ENCODE results near the gene MNX1. TPM values are rescaled to one million over a fixed set of nuclear protein-coding genes. Genes with fewer than 3 reads are reported as not detected.

The MNX1 gene
- total RNA-seq, 3 donors from 2014 or later: not detected

GRCh38 chr7:157014635-157015555 is 4.4 kb upstream of the MNX1 start:
- Mint-ChIP-seq H3K4me3 (no peak overlapping the region), H3K27me3 (ENCODE audit: low read depth) (peaks cover 74% of the 10 kb centered on the region), H3K9me3 (no peaks in the 10 kb centered on the region), H3K36me3 (ENCODE audit: insufficient read depth) (no peaks in the 10 kb centered on the region), H3K4me1 (ENCODE audit: low read depth) (peaks cover 21% of the 10 kb centered on the region)
- DNase-seq (no peak), ATAC-seq (no peak)

GRCh38 chr7:157013602-157014549 is 3.4 kb upstream of the MNX1 start:
- DNase-seq (no peak), ATAC-seq (no peak)
- Mint-ChIP-seq H3K36me3 (ENCODE audit: insufficient read depth) (no peaks in the 10 kb centered on the region), H3K4me3 (no peak overlapping the region), H3K9me3 (no peaks in the 10 kb centered on the region), H3K4me1 (ENCODE audit: low read depth) (peaks cover 18% of the 10 kb centered on the region), H3K27me3 (ENCODE audit: low read depth) (peaks cover 71% of the 10 kb centered on the region)

- no peak for ATAC-seq
- Mint-ChIP-seq H3K4me1 (ENCODE audit: low read depth) (peaks cover 18% of the 10 kb centered on the region), H3K27me3 (ENCODE audit: low read depth) (peaks cover 71% of the 10 kb centered on the region), H3K9me3 (no peaks in the 10 kb centered on the region), H3K4me3 (no peak overlapping the region), H3K36me3 (ENCODE audit: insufficient read depth) (no peaks in the 10 kb centered on the region)
- no peak for DNase-seq
Observed at GRCh38 chr7:157013101-157013500, 2.6 kb upstream of the MNX1 start.

- Mint-ChIP-seq H3K4me1 (ENCODE audit: low read depth) (peaks cover 18% of the 10 kb centered on the region), H3K27me3 (ENCODE audit: low read depth) (peaks cover 74% of the 10 kb centered on the region), H3K4me3 (no peak overlapping the region), H3K36me3 (ENCODE audit: insufficient read depth) (no peaks in the 10 kb centered on the region), H3K9me3 (no peaks in the 10 kb centered on the region)
- peak; percentile 19 to 44 for ATAC-seq
- DNase-seq: no peak
Observed at GRCh38 chr7:157012113-157012547, 1.7 kb upstream of the MNX1 start.

- Mint-ChIP-seq H3K4me1 (ENCODE audit: low read depth) (peaks cover 18% of the 10 kb centered on the region), H3K9me3 (no peaks in the 10 kb centered on the region), H3K4me3 (peak overlapping the region; percentile 29), H3K27me3 (ENCODE audit: low read depth) (peaks cover 74% of the 10 kb centered on the region), H3K36me3 (ENCODE audit: insufficient read depth) (no peaks in the 10 kb centered on the region)
- no peak for ATAC-seq
- DNase-seq: no peak
Observed at GRCh38 chr7:157011333-157012112, 1.1 kb upstream of the MNX1 start.

- ATAC-seq: peak in 1 of 2 donors; percentile 10
- H3K27me3 Mint-ChIP-seq (ENCODE audit: low read depth): peaks cover 69% of the 10 kb centered on the region
- no peaks in the 10 kb centered on the region for H3K36me3 Mint-ChIP-seq (ENCODE audit: insufficient read depth)
- no peak for DNase-seq
- peak overlapping the region; percentile 64 for H3K4me3 Mint-ChIP-seq
- H3K4me1 Mint-ChIP-seq (ENCODE audit: low read depth): peaks cover 15% of the 10 kb centered on the region
- no peaks in the 10 kb centered on the region for H3K9me3 Mint-ChIP-seq
Observed at GRCh38 chr7:157009778-157010587, 480 bp downstream of the MNX1 start.

- Mint-ChIP-seq H3K4me1 (ENCODE audit: low read depth) (peaks cover 20% of the 10 kb centered on the region), H3K4me3 (peak overlapping the region; percentile 64), H3K36me3 (ENCODE audit: insufficient read depth) (no peaks in the 10 kb centered on the region), H3K9me3 (no peaks in the 10 kb centered on the region), H3K27me3 (ENCODE audit: low read depth) (peaks cover 69% of the 10 kb centered on the region)
- ATAC-seq: peak in 1 of 2 donors; percentile 4
- DNase-seq: no peak
Observed at GRCh38 chr7:157009170-157009777, 1.2 kb downstream of the MNX1 start.

GRCh38 chr7:157008206-157009169 is 2.0 kb downstream of the MNX1 start:
- H3K9me3 Mint-ChIP-seq: no peaks in the 10 kb centered on the region
- H3K4me3 Mint-ChIP-seq: peak overlapping the region; percentile 64
- H3K27me3 Mint-ChIP-seq (ENCODE audit: low read depth): peaks cover 68% of the 10 kb centered on the region
- H3K36me3 Mint-ChIP-seq (ENCODE audit: insufficient read depth): no peaks in the 10 kb centered on the region
- DNase-seq: no peak
- no peak for ATAC-seq
- peaks cover 20% of the 10 kb centered on the region for H3K4me1 Mint-ChIP-seq (ENCODE audit: low read depth)

GRCh38 chr7:157007470-157008066 is 2.9 kb downstream of the MNX1 start:
- Mint-ChIP-seq H3K9me3 (no peaks in the 10 kb centered on the region), H3K27me3 (ENCODE audit: low read depth) (peaks cover 65% of the 10 kb centered on the region), H3K4me1 (ENCODE audit: low read depth) (peaks cover 20% of the 10 kb centered on the region), H3K36me3 (ENCODE audit: insufficient read depth) (no peaks in the 10 kb centered on the region), H3K4me3 (no peak overlapping the region)
- DNase-seq: no peak
- no peak for ATAC-seq

GRCh38 chr7:157006829-157007469 is 3.5 kb downstream of the MNX1 start:
- H3K27me3 Mint-ChIP-seq (ENCODE audit: low read depth): peaks cover 65% of the 10 kb centered on the region
- no peak overlapping the region for H3K4me3 Mint-ChIP-seq
- peaks cover 23% of the 10 kb centered on the region for H3K4me1 Mint-ChIP-seq (ENCODE audit: low read depth)
- DNase-seq: no peak
- no peak for ATAC-seq
- no peaks in the 10 kb centered on the region for H3K9me3 Mint-ChIP-seq
- no peaks in the 10 kb centered on the region for H3K36me3 Mint-ChIP-seq (ENCODE audit: insufficient read depth)

GRCh38 chr7:157006205-157006747 is 4.2 kb downstream of the MNX1 start:
- Mint-ChIP-seq H3K4me1 (ENCODE audit: low read depth) (peaks cover 19% of the 10 kb centered on the region), H3K36me3 (ENCODE audit: insufficient read depth) (no peaks in the 10 kb centered on the region), H3K4me3 (no peak overlapping the region), H3K9me3 (no peaks in the 10 kb centered on the region), H3K27me3 (ENCODE audit: low read depth) (peaks cover 66% of the 10 kb centered on the region)
- no peak for ATAC-seq
- DNase-seq: no peak

Measured in activated T-cell treated with anti-CD3 and anti-CD28 coated beads, Interleukin-2, amount 50 U/mL, for 4 hours (primary cell).